IPS-20b (cell line): ENCODE data around the gene CNIH2.

Source experiments
- H3K27ac ChIP-seq: one replicate; pipeline ENCODE4 v1.5.1; 2013; ENCODE audit warnings: low read length
- H3K27me3 ChIP-seq: 2 replicates; pipeline ENCODE4 v1.6.1; 2013; ENCODE audit warnings: mild to moderate bottlenecking, low read length, inconsistent platforms; ENCODE audit not compliant: insufficient read depth
- H3K36me3 ChIP-seq: 2 replicates; pipeline ENCODE4 v1.6.1; 2013; ENCODE audit warnings: low read depth, mild to moderate bottlenecking, inconsistent platforms, low read length, moderate library complexity; ENCODE audit not compliant: insufficient read depth
- H3K4me1 ChIP-seq: 2 replicates; pipeline ENCODE4 v1.6.1; 2013; ENCODE audit warnings: mild to moderate bottlenecking, control low read depth, inconsistent platforms, low read length, moderate library complexity; ENCODE audit not compliant: insufficient read depth
- H3K4me3 ChIP-seq: 2 replicates; pipeline ENCODE4 v1.5.1; 2013; ENCODE audit warnings: mild to moderate bottlenecking, low read length, inconsistent platforms
- H3K9ac ChIP-seq: 2 replicates; pipeline ENCODE4 v1.6.1; 2013; ENCODE audit warnings: low read depth, mild to moderate bottlenecking, inconsistent platforms, low read length, moderate library complexity
- H3K9me3 ChIP-seq: 2 replicates; pipeline ENCODE4 v1.6.1; 2013; ENCODE audit warnings: mild to moderate bottlenecking, low read depth, low read length, inconsistent platforms; ENCODE audit not compliant: insufficient read depth

Gene CNIH2

GRCh38 chr11:66286699-66287098, 8.7 kb downstream of the CNIH2 start:
- peaks cover 23% of the 10 kb centered on the region for H3K27me3 ChIP-seq
- H3K36me3 ChIP-seq: peaks cover 4% of the 10 kb centered on the region; the same call in 1 of the 2 replicates
- peaks cover 8% of the 10 kb centered on the region; the same call in 1 of the 2 replicates for H3K4me1 ChIP-seq
- no peak overlapping the region for H3K9ac ChIP-seq
- no peaks in the 10 kb centered on the region for H3K9me3 ChIP-seq
- no peak overlapping the region for H3K4me3 ChIP-seq
- no peak overlapping the region for H3K27ac ChIP-seq

- Histone ChIP-seq H3K27ac (no peak overlapping the region), H3K36me3 (peaks cover 4% of the 10 kb centered on the region; the same call in 1 of the 2 replicates), H3K9ac (no peak overlapping the region), H3K9me3 (no peaks in the 10 kb centered on the region), H3K4me3 (no peak overlapping the region), H3K4me1 (peaks cover 8% of the 10 kb centered on the region; the same call in 1 of the 2 replicates), H3K27me3 (peaks cover 27% of the 10 kb centered on the region)
Observed at GRCh38 chr11:66287211-66287888, 9.4 kb downstream of the CNIH2 start.

DNA sequence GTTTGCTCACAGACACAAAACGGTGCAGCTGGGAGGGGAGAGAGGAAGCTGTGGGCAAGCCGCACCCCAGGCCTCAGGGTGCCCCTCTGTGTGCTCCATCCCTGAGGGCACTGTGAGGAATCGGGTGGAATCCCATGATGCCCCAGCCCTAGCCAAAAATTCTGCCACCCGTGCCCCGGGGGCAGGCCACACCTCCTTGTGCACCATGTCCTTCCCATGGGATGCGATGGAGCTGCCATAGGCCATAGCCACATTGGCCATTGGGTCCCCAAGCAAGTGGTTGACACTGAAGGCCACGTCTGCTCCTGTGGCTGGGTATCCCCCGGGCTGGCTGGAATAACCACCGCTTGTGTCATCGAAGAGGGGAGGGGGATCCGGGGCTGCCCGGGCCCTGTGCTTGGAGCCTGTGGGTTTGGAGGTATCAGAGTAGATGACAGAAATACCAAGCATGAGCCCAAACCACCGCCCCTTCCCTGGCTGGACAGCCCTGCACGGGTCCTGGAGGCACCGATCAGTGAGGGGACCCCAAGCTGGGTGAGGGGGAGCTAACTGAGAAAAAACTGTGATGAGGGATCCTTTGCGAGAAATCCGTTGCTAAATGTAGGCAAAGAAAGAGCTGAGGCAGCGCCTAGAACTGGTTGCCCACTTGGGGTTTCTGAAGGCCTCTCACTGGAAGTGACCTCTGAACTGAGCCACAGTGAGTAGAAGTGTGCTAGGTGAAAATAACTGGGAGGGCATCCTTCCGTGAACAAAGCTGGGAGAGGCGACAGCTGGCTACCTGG, 10.1 kb downstream of the CNIH2 start:
- Histone ChIP-seq H3K9me3 (no peaks in the 10 kb centered on the region), H3K27ac (no peak overlapping the region), H3K4me3 (peak overlapping the region; percentile 96), H3K36me3 (peaks cover 4% of the 10 kb centered on the region; the same call in 1 of the 2 replicates), H3K27me3 (peaks cover 35% of the 10 kb centered on the region), H3K4me1 (peaks cover 4% of the 10 kb centered on the region; the same call in 1 of the 2 replicates), H3K9ac (peak overlapping the region; percentile 93)

GRCh38 chr11:66288671-66289547, 10.9 kb downstream of the CNIH2 start, which contains the start of gene YIF1A:
YIF1A (minus strand) TSS chr11:66289143; CDS start chr11:66288985, 158 bp downstream.
- Histone ChIP-seq H3K9ac (peak within 1 kb of the TSS; percentile 93), H3K27me3 (peaks cover 43% of the 10 kb centered on the region), H3K4me1 (peaks cover 4% of the 10 kb centered on the region; the same call in 1 of the 2 replicates), H3K27ac (peak within 1 kb of the TSS; percentile 36), H3K9me3 (no peaks in the 10 kb centered on the region), H3K36me3 (peaks cover 4% of the 10 kb centered on the region; the same call in 1 of the 2 replicates), H3K4me3 (peak within 1 kb of the TSS; percentile 96)

- H3K27ac ChIP-seq: peak overlapping the region; percentile 36
- H3K4me3 ChIP-seq: peak overlapping the region; percentile 96
- H3K27me3 ChIP-seq: peaks cover 45% of the 10 kb centered on the region
- H3K36me3 ChIP-seq: no peaks in the 10 kb centered on the region
- H3K9me3 ChIP-seq: no peaks in the 10 kb centered on the region
- peak overlapping the region; percentile 63; the same call in 1 of the 2 replicates for H3K9ac ChIP-seq
- peaks cover 4% of the 10 kb centered on the region; the same call in 1 of the 2 replicates for H3K4me1 ChIP-seq
Observed at GRCh38 chr11:66289548-66290329, 11.8 kb downstream of the CNIH2 start.

DNA sequence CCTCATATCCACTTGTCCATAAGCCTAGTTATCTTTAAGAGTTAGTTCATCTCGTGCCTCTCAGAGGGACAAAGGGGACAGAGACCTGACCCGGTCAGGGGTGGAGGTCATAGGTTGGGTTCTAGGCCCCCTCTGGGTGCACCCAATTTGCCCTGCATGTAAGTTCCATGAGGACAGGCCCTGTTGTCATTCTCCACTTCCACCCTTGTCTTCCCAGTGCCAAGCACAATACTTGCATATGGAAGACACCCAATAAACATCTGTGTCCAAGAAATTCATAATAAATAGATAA, 12.3 kb downstream of the CNIH2 start:
- H3K9me3 ChIP-seq: no peaks in the 10 kb centered on the region
- peaks cover 45% of the 10 kb centered on the region for H3K27me3 ChIP-seq
- no peak overlapping the region for H3K9ac ChIP-seq
- no peaks in the 10 kb centered on the region for H3K36me3 ChIP-seq
- H3K4me1 ChIP-seq: peaks cover 4% of the 10 kb centered on the region; the same call in 1 of the 2 replicates
- H3K27ac ChIP-seq: no peak overlapping the region
- H3K4me3 ChIP-seq: no peak overlapping the region

DNA sequence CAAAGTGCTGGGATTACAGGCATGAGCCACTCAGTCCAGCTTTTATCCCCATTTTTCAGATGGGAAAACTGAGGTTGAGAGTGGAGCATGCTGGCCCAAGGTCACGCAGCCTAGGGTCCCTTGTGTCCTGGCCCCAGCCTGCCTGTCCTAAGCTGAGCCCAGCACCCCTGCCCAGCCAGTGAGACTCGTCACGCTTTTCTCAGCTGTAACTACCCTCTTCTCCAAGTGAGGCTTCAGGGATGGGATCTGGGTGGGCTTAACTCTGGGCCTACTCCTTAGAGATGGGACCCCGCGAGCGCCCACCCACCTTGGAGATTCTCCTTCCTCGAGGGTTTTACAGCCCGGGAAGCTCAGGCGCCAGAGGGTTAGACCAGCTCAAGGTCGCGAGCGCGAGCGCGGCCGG, 13.3 kb downstream of the CNIH2 start:
- Histone ChIP-seq H3K4me3 (peak overlapping the region; percentile 56), H3K4me1 (peaks cover 4% of the 10 kb centered on the region; the same call in 1 of the 2 replicates), H3K27ac (no peak overlapping the region), H3K9me3 (no peaks in the 10 kb centered on the region), H3K9ac (no peak overlapping the region), H3K36me3 (no peaks in the 10 kb centered on the region), H3K27me3 (peaks cover 45% of the 10 kb centered on the region)

- Histone ChIP-seq H3K4me1 (peaks cover 4% of the 10 kb centered on the region; the same call in 1 of the 2 replicates), H3K4me3 (peak within 1 kb of the TSS; percentile 56), H3K27me3 (peaks cover 45% of the 10 kb centered on the region), H3K9ac (no peak within 1 kb of the TSS), H3K27ac (no peak within 1 kb of the TSS), H3K9me3 (no peaks in the 10 kb centered on the region), H3K36me3 (no peaks in the 10 kb centered on the region)
Observed at GRCh38 chr11:66291706-66292542, 13.9 kb downstream of the CNIH2 start, which contains the start of gene TMEM151A. TMEM151A (plus strand) TSS chr11:66291894; CDS start chr11:66292014, 120 bp downstream.

DNA sequence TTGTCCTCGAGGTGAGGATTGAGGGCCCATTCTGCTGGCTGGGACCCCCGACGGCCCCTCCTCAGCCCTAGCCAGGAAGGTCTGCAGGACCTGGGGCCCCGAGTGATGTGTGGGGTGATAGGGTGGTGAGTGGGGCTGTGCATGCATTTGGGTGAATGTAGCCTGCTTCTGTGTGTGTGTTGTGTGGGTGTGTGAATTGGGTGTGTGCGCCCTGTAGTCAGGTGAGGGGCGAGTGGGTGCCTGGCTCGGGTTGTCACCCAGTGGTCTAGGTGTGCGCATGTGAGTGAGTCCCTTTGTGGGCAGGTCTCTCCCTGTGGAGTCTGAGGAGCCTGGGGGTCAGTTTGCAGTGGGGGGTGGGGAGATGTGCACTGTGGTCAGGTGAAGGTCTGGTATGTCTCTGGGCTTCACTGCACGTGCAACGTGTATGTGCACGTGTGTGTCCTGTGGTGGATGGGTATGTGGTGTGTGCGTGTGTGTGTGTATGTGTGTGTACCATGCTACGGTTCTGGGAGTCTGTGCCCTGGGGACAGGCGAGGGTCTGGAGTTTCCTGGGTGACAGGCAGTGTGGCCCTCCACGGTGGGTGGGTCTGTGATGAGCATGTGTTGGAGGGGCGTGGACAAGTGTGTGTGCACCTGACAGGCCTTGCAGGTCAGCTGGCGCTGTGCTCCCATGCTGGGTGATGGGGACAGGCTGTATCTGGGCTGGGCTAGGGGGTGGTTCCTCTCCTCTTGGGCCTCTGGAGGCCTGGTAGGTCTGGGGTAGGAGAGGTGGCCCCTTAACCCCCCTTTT, 14.8 kb downstream of the CNIH2 start:
- no peak overlapping the region for H3K9ac ChIP-seq
- H3K27ac ChIP-seq: no peak overlapping the region
- no peaks in the 10 kb centered on the region for H3K9me3 ChIP-seq
- H3K4me1 ChIP-seq: peaks cover 6% of the 10 kb centered on the region; the same call in 1 of the 2 replicates
- no peak overlapping the region; the same call in 1 of the 2 replicates for H3K4me3 ChIP-seq
- peaks cover 50% of the 10 kb centered on the region for H3K27me3 ChIP-seq
- H3K36me3 ChIP-seq: no peaks in the 10 kb centered on the region
